HTR-8/SVneo (cell line): Measurements from ENCODE around the gene WDR17.

Source experiments
- DNase-seq: peaks from one replicate; pipeline ENCODE4 v3.0.0; 2011; ENCODE audit warnings: low spot score, mixed read lengths; ENCODE audit not compliant: insufficient read length
- FAIRE-seq: peaks from 2 replicates; lab custom pipeline; 2011; peaks lifted over from hg19 to GRCh38; lab: Jason Lieb, UNC

WDR17 gene

DNA sequence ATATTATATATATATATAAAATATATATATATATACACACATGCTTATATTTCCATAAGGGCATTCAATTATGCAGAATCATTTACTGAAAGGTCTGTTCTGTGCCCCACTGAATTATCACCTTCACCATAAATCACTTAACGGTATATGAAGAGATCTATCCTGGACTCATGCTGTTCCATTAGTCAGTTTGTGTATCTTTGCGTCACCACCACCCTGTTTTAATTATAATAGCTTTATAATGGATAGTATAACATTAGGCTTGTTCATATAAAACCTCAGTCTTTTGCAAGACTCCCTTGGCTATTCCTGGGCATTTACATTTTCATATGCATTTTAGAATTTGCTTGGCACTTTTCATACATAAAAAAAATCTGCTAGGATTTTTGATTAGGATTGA lies 19.1 kb downstream of the WDR17 start:
- DNase-seq (no peak), FAIRE-seq (no peak)

- no peak for DNase-seq
- FAIRE-seq = no peak
These were observed 24.5 kb downstream of the WDR17 start for GRCh38 chr4:176090115-176090514.

DNA sequence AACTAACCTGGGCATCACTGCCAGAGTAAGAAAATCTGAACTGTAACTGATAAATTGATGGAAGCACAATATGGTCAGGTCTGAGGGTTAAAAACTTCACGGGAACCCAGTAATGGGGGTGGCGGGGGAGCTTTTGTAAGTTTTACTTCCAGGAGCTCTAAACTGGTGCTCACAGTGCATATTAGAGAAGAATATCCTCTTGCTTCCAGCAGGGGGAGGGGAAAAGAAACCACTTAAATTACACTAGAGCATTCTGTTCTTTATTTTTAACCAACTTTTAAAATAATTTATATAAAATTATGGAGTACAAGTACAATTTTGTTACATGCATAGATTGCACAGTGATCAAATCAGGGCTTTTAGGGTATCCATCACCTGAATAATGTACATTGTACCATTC lies 33.7 kb downstream of the WDR17 start:
- no peak for DNase-seq

DNA sequence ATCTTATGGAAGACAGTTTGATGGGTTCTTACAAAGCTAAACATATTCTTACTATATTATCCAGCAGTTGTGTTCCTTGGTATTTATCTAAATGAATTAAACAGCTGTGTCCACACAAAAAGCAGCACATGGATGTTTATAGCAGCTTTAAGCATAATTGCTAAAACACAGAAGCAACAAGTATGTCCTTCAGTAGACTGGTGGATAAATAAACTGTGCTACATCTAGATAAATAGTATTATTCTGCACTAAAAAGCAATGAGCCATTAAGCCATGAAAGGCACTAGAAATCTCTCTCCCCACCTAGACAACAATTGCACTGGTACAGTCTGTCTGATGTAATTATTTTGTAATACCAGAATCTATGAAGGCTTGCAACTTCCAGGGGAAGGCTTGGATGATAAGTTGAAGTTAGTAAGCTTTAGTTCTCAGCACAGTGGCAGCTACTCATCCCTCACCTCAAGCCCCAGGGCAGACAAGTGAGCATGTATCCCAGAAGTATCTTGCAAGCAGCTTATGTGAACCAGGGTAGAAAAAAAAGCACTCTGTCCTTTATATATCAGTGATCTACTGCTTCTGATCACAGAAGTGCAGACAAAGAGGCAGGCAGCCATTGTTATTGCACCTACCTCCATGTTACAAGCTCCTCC lies 36.9 kb downstream of the WDR17 start:
- DNase-seq (no peak), FAIRE-seq (no peak)

More for the DNA sequence above, 33.7 kb downstream of the WDR17 start:
- FAIRE-seq = no peak

DNA sequence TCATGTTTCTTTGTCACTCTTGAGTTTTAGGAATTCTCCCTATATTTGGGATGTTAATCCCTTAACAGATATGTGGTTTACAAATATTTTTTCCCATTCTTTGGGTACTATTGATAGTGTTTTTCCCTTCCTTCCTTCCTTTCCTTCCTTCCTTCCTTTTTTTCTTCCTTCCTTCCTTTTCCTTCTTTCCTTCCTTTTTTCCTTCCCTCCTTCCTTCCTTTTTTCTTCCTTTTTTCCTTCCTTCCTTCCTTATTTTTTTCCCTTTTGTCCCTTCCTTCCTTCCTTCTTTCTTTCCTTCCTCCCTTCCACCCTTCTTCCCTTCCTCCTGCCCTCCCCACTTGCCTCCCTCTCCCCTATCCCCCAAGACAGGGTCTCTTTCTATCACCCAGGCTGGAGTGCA lies 42.1 kb downstream of the WDR17 start:
- no peak for FAIRE-seq
- no peak for DNase-seq

GRCh38 chr4:176123710-176124407 lies 58.2 kb downstream of the WDR17 start:
- FAIRE-seq = no peak
- peak; percentile 10 for DNase-seq

GRCh38 chr4:176125063-176125462 lies 59.4 kb downstream of the WDR17 start:
- FAIRE-seq = no peak
- DNase-seq = no peak

GRCh38 chr4:176134670-176135069 lies 69.0 kb downstream of the WDR17 start:
- FAIRE-seq (no peak), DNase-seq (no peak)

GRCh38 chr4:176137631-176138030 lies 72.0 kb downstream of the WDR17 start:
- FAIRE-seq (no peak), DNase-seq (no peak)

DNA sequence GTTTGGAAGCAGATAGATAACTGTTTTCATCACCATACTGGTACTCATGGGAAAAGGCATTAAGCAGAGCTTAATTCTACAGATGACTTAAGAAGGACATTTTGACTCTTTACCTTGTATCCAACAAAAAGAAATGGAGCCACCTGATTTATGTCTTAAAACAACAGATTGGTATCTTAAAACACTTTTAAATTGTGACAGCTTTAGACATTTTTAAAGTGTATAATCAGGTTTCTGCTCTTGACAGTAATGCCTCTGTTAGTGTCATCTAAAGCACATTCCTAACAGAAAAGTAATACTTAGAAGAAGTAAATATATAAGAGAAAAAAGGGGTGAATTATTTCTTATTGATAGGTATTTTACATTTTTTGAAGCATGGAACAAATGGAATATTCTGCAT lies 73.9 kb downstream of the WDR17 start:
- FAIRE-seq = no peak
- no peak for DNase-seq

DNA sequence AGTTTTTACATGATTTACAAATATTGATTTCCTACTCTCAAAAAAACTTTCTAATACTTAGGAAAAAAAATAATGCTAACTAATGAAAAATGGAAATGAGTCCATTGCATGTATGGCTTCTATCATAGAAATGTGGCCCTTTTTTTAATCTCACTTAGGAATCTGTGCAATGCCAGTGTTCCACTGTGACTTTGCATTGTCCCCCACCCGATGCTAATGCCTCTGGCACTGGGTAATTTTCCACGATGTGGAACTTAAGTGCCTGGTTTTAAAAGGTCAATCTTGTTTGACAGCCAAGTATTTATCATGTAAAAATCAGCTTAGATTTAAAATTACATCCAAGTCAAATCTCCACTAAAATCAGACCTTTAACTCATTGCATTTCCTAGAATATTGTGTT lies 76.6 kb downstream of the WDR17 start:
- DNase-seq (no peak), FAIRE-seq (no peak)

DNA sequence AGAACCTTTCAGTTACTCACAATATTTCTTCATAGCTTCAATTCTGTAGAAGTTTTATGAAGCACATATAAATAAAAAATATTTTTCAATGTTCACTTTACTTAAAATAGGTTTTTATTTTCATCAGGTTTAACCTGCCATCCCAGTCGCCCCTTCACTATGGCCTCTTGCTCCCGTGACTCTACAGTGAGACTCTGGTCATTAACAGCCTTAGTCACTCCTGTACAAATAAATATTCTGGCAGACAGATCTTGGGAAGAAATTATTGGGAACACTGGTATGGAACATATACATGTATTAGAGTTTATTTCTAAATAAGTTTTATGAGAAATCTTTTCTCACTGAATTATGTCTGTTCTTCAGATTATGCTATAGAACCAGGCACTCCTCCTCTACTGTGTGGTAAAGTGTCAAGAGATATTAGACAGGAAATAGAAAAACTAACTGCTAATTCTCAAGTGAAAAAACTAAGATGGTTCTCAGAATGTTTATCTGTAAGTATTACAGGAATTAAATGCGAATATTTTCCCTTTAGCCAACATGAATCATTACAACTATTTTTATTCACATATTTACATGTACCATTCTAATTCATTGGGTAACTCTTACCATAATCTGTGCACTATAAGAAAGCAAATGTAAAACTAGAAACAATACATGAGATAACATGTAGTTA lies 84.2 kb downstream of the WDR17 start:
- DNase-seq (no peak), FAIRE-seq (no peak)

- DNase-seq (peak; percentile 35), FAIRE-seq (no peak)
These were observed 84.7 kb downstream of the WDR17 start for GRCh38 chr4:176150356-176150682.

- no peak for FAIRE-seq
- no peak for DNase-seq
These were observed 85.1 kb downstream of the WDR17 start for GRCh38 chr4:176150704-176151103.

DNA sequence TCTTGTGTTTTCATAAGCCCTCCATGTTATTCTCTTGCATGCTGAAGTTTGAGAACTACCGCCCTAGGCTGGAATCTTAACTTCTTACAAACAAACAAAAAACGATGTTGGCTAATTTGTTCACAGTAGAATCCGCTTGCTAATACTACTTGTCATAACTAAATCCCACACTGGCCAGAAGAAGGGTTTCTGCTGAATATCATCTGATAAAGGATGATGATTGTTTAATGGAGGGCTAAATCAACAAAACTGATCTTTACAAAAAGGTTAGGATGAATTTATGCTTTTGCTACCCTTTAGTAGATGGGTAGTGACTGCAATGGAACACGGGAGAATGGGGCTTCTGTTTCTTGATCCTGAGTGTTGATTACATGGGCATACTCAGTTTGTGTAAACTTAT lies 87.5 kb downstream of the WDR17 start:
- DNase-seq = no peak
- no peak for FAIRE-seq

- FAIRE-seq (no peak), DNase-seq (no peak)
These were observed 91.0 kb downstream of the WDR17 start for GRCh38 chr4:176156656-176157055.

GRCh38 chr4:176163041-176163440 lies 97.4 kb downstream of the WDR17 start:
- FAIRE-seq = no peak
- DNase-seq = no peak

GRCh38 chr4:176185051-176185450 lies 119.4 kb downstream of the WDR17 start:
- FAIRE-seq (no peak), DNase-seq (peak; percentile 20)

DNA sequence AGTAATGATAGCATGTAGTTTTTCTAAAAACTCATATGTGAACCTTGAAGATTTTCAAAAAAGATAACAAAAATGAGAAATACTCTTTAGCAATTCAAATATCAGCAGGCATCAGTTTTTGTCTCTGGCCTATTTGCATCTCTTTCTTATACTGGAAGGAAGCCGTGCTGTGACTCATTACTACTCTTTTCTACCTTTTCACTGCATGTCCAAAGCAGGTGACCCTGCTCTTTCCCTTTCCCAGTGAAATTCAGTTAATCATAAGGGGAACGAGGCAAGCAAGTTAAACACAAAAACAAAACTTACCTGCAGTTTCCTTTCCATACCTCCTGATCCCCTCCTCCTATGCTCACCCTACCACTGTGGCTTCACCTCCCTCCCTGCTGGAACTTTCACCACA lies 120.4 kb downstream of the WDR17 start:
- FAIRE-seq (no peak), DNase-seq (no peak)

- DNase-seq (no peak), FAIRE-seq (peak; percentile 9)
These were observed 121.2 kb downstream of the WDR17 start for GRCh38 chr4:176186671-176187395.

DNA sequence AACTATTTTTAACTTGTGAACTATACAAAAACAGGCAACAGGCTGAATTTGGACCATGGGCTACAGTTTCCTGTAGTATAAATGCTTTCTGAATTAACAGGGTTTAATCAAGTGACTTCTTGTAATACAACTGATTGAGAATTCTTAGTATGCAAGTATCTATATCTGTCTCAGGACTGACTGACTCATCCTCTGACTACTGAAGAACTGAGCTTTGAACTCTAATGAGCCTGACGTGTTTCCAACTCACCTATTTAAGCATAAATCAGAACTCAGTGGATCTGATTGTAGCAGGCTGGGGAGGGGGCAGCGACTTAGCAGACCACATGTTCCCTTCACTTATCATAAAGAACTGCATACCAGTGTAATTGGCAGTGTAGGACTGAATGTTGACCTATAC lies 122.0 kb downstream of the WDR17 start:
- no peak for FAIRE-seq
- no peak for DNase-seq
